SU-DHL-6 (cell line): ENCODE results near the gene AGPAT3.

Experiments used
- H2AFZ ChIP-seq: fragments of 200-600 bp; sonication (generic); 2 replicates; pipeline ENCODE4 v1.6.1; 2014; ENCODE audit warnings: low read depth, mild to moderate bottlenecking, moderate library complexity, mixed read lengths, antibody characterized with exemption, low read length; ENCODE audit not compliant: severe bottlenecking
- H3F3A ChIP-seq: fragments of 200-600 bp; shearing (Covaris generic); 2 replicates; pipeline ENCODE4 v1.6.0; 2016; ENCODE audit warnings: antibody characterized with exemption, mild to moderate bottlenecking; ENCODE audit not compliant: insufficient read depth
- H3K27ac ChIP-seq: fragments of 200-600 bp; sonication (generic); 2 replicates; pipeline ENCODE4 v1.5.1; 2016; ENCODE audit warnings: low read depth, mild to moderate bottlenecking, low read length, moderate library complexity, mixed read lengths
- H3K27me3 ChIP-seq: fragments of 200-600 bp; sonication (generic), shearing (Covaris generic); 2 replicates; pipeline ENCODE4 v1.6.0; 2014; ENCODE audit warnings: mild to moderate bottlenecking, low read length
- H3K36me3 ChIP-seq: fragments of 200-600 bp; sonication (generic); 2 replicates; pipeline ENCODE4 v1.6.1; 2014; ENCODE audit warnings: mild to moderate bottlenecking, low read length, mixed read lengths
- H3K4me2 ChIP-seq: fragments of 300-600, 200-600 bp; shearing (Covaris generic), sonication (generic); 2 replicates; pipeline ENCODE4 v1.6.0; 2014; ENCODE audit warnings: low read length, low read depth, mild to moderate bottlenecking; ENCODE audit not compliant: poor library complexity, severe bottlenecking
- H3K4me3 ChIP-seq: fragments of 200-600 bp; sonication (generic); 2 replicates; pipeline ENCODE4 v1.5.1; 2014; ENCODE audit warnings: antibody characterized with exemption, low read length, mild to moderate bottlenecking, mixed read lengths; ENCODE audit not compliant: insufficient read depth, poor library complexity, severe bottlenecking
- H3K79me2 ChIP-seq: fragments of 200-600 bp; sonication (generic); 2 replicates; pipeline ENCODE4 v1.6.1; 2014; ENCODE audit warnings: mild to moderate bottlenecking, low read length, moderate library complexity; ENCODE audit not compliant: insufficient read depth
- H3K9ac ChIP-seq: fragments of 200-600 bp; sonication (generic); 2 replicates; pipeline ENCODE4 v1.7.0; 2014; ENCODE audit warnings: mild to moderate bottlenecking, low read length
- H3K9me2 ChIP-seq: fragments of 200-600 bp; sonication (generic); replicated peaks from 2 replicates; pipeline ENCODE4 v1.6.1; 2014; ENCODE audit warnings: low read length; ENCODE audit not compliant: insufficient read depth
- H3K9me3 ChIP-seq: fragments of 200-600 bp; sonication (generic); 2 replicates; pipeline ENCODE4 v1.6.1; 2014; ENCODE audit warnings: low read length, mixed read lengths; ENCODE audit not compliant: insufficient read depth
- H4K20me1 ChIP-seq: fragments of 200-600 bp; sonication (generic); 2 replicates; pipeline ENCODE4 v1.6.1; 2014; ENCODE audit warnings: low read depth, mild to moderate bottlenecking, antibody characterized with exemption, low read length, moderate library complexity, mixed read lengths
- EZH2phosphoT487 ChIP-seq: fragments of 200-600 bp; sonication (generic), shearing (Covaris generic); conservative IDR thresholded peaks from 2 replicates; pipeline ENCODE4 v1.6.1; 2018; ENCODE audit warnings: mild to moderate bottlenecking, antibody characterized with exemption, low read length, moderate library complexity, mixed read lengths
- TF ChIP-seq, protein P1 (sequence below): fragments of 200-600 bp; sonication (generic); IDR thresholded peaks from one replicate; pipeline ENCODE4 v1.5.1; 2017; ENCODE audit warnings: antibody characterized with exemption, mild to moderate bottlenecking, low read length, moderate library complexity; ENCODE audit not compliant: insufficient read depth, poor library complexity, severe bottlenecking

The AGPAT3 gene

DNA sequence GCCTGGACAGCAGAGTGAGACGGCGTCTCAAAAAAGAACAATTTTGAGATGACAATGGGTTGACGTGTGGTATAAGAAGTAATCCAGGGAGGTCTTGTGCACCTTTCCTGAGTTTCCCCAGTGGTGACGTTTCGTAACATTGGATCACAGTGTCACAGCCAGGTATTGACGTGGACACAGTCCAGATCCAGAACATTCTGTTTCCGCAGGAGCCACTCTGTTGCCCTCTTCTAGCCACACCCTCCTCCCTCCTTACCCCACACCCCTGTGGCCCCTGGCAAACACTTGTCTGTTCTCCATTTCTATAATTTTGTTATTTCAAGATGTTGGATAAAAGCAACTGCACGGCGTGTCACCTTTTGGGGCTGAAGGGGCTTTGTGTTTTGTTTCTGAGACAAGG, 140.6 kb downstream of the AGPAT3 start:
- Histone ChIP-seq H2AFZ (no peak overlapping the region), H3K9me3 (no peaks in the 10 kb centered on the region), H3F3A (no peaks in the 10 kb centered on the region), H3K27me3 (no peaks in the 10 kb centered on the region), H3K9ac (no peak overlapping the region), H3K4me2 (no peak overlapping the region), H3K9me2 (no peaks in the 10 kb centered on the region), H3K79me2 (no peaks in the 10 kb centered on the region), H4K20me1 (no peaks in the 10 kb centered on the region), H3K36me3 (no peaks in the 10 kb centered on the region), H3K27ac (no peak overlapping the region), H3K4me3 (no peak overlapping the region)
- TF ChIP-seq, protein P1, sequence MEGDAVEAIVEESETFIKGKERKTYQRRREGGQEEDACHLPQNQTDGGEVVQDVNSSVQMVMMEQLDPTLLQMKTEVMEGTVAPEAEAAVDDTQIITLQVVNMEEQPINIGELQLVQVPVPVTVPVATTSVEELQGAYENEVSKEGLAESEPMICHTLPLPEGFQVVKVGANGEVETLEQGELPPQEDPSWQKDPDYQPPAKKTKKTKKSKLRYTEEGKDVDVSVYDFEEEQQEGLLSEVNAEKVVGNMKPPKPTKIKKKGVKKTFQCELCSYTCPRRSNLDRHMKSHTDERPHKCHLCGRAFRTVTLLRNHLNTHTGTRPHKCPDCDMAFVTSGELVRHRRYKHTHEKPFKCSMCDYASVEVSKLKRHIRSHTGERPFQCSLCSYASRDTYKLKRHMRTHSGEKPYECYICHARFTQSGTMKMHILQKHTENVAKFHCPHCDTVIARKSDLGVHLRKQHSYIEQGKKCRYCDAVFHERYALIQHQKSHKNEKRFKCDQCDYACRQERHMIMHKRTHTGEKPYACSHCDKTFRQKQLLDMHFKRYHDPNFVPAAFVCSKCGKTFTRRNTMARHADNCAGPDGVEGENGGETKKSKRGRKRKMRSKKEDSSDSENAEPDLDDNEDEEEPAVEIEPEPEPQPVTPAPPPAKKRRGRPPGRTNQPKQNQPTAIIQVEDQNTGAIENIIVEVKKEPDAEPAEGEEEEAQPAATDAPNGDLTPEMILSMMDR: no peak
- no peak for TF ChIP-seq EZH2phosphoT487

- Histone ChIP-seq H3K27ac (no peak overlapping the region), H3K9ac (no peak overlapping the region)
- TF ChIP-seq, protein P1: no peak
Measured at GRCh38 chr21:44006017-44006619, 141.1 kb downstream of the AGPAT3 start.

GRCh38 chr21:44006656-44007055, 141.6 kb downstream of the AGPAT3 start:
- H3K4me3 ChIP-seq: no peak overlapping the region
- H3K36me3 ChIP-seq: no peaks in the 10 kb centered on the region
- no peaks in the 10 kb centered on the region for H3F3A ChIP-seq
- no peaks in the 10 kb centered on the region for H3K27me3 ChIP-seq
- TF ChIP-seq, protein P1: no peak
- TF ChIP-seq EZH2phosphoT487: no peak
- H3K9ac ChIP-seq: no peak overlapping the region
- H4K20me1 ChIP-seq: no peaks in the 10 kb centered on the region
- no peaks in the 10 kb centered on the region for H3K79me2 ChIP-seq
- no peaks in the 10 kb centered on the region for H3K9me2 ChIP-seq
- no peak overlapping the region for H2AFZ ChIP-seq
- no peak overlapping the region for H3K27ac ChIP-seq
- H3K9me3 ChIP-seq: no peaks in the 10 kb centered on the region
- H3K4me2 ChIP-seq: no peak overlapping the region

More at GRCh38 chr21:44006017-44006619, 141.1 kb downstream of the AGPAT3 start:
- Histone ChIP-seq H4K20me1 (no peaks in the 10 kb centered on the region), H3K36me3 (no peaks in the 10 kb centered on the region), H2AFZ (no peak overlapping the region), H3K79me2 (no peaks in the 10 kb centered on the region), H3K4me2 (no peak overlapping the region), H3F3A (no peaks in the 10 kb centered on the region), H3K9me2 (no peaks in the 10 kb centered on the region), H3K9me3 (no peaks in the 10 kb centered on the region), H3K4me3 (no peak overlapping the region), H3K27me3 (no peaks in the 10 kb centered on the region)
